HCT116 (cell line): Measurements from ENCODE around the gene PSME2.

ENCODE experiments used
- ATF3 ChIP-seq: IDR thresholded peaks from 2 replicates; pipeline ENCODE4 v1.6.1; 2012
- CEBPB ChIP-seq: IDR thresholded peaks from 2 replicates; pipeline ENCODE4 v1.6.1; 2012; ENCODE audit warnings: low read depth
- CTCF ChIP-seq, 3 experiments: fragments of 200-600 bp in 1 of 3; sonication (generic) in 1 of 3; IDR thresholded peaks in 2 of 3; conservative IDR thresholded peaks in 1 of 3; 2 replicates each; pipeline ENCODE4 v1.5.1; 2012 to 2017; ENCODE audit warnings: low read depth in 2 of 3, low read length in 2 of 3, antibody characterized with exemption in 1 of 3, borderline replicate concordance in 1 of 3, control low read depth in 1 of 3, mild to moderate bottlenecking in 1 of 3, mixed read lengths in 1 of 3, mixed run types in 1 of 3, moderate library complexity in 1 of 3; ENCODE audit not compliant: insufficient read depth in 1 of 3
- EGR1 ChIP-seq: IDR thresholded peaks from 2 replicates; pipeline ENCODE4 v1.6.1; 2012; ENCODE audit warnings: low read depth
- EZH2 ChIP-seq: fragments of 200-600 bp; sonication (generic); IDR thresholded peaks from 2 replicates; pipeline ENCODE4 v1.6.1; 2017; ENCODE audit warnings: antibody characterized with exemption, mixed run types
- MAX ChIP-seq: IDR thresholded peaks from 2 replicates; pipeline ENCODE4 v1.6.1; 2012
- POLR2A ChIP-seq: IDR thresholded peaks from 2 replicates; pipeline ENCODE4 v1.7.0; 2011; ENCODE audit warnings: borderline replicate concordance; ENCODE audit not compliant: insufficient read depth, insufficient read length; ENCODE audit errors: extremely low read depth
- POLR2AphosphoS5 ChIP-seq: IDR thresholded peaks from 2 replicates; pipeline ENCODE4 v1.6.1; 2011; ENCODE audit warnings: mild to moderate bottlenecking, low read depth, low read length, moderate library complexity
- RAD21 ChIP-seq: IDR thresholded peaks from 2 replicates; pipeline ENCODE4 v1.6.1; 2012; ENCODE audit warnings: low read depth, mild to moderate bottlenecking
- REST ChIP-seq: IDR thresholded peaks from 2 replicates; pipeline ENCODE4 v1.6.1; 2012; ENCODE audit warnings: low read depth
- SP1 ChIP-seq: IDR thresholded peaks from 2 replicates; pipeline ENCODE4 v1.6.1; 2012; ENCODE audit warnings: low read depth
- SRF ChIP-seq: IDR thresholded peaks from 2 replicates; pipeline ENCODE4 v1.6.1; 2012; ENCODE audit warnings: low read depth

GRCh38 chr14:24135584-24135833, 10.9 kb downstream of the PSME2 start:
- TF ChIP-seq CTCF (IDR thresholded peaks at IDR 0.05 in 2 of 3, conservative IDR thresholded peaks at IDR 0.05 in 1 of 3; ENCODE audit: borderline replicate concordance in 1 of 3, insufficient read depth in 1 of 3, low read depth in 2 of 3, low read length in 2 of 3) (no peak), ATF3 (no peak), POLR2A (no peak), SRF (no peak), POLR2AphosphoS5 (no peak), EZH2 (no peak), SP1 (no peak), RAD21 (no peak), EGR1 (no peak), CEBPB (no peak), REST (no peak), MAX (no peak)
